ENCODE data around the gene ENTPD2. TPM values are rescaled to one million over a fixed set of nuclear protein-coding genes. Genes with fewer than 3 reads are reported as not detected.

ENTPD2 gene
- total and polyA plus RNA-seq, 2 experiments from 2014 or later, result 1.8 to 1.9 TPM

DNA sequence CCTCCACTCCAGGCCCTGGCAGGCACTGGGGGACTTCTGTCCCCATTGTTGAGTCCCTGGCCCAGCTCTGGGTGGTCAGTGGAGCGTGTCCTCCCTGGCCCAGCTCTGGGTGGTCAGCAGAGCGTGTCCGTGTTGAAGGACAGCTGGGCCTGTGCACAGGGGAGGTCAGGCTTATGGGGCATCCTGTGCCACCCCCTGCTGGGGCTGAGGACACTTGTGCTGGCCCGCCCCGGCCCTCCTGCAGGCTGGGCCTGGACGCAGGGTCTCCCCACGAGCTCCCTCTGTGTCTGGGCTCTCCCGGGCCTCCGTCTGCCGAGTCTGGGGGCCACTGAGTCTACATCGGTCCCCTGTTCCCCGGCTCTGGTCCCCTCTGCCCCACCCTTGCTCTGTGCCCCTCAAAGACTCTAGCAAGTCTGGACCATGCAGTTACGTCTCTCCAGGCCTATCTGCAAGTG lies 46.0 kb downstream of the ENTPD2 start:
- Histone ChIP-seq H3K27ac (ENCODE audit: low read depth) (no peak overlapping the region), H4K20me1 (replicated peaks; ENCODE audit: insufficient read depth) (no peaks in the 10 kb centered on the region)
- peaks cover 3% of the 10 kb centered on the region for H3K27me3 Mint-ChIP-seq (ENCODE audit: insufficient read depth, low read depth, poor library complexity)

More for the DNA sequence above, 46.0 kb downstream of the ENTPD2 start:
- H3K27me3 ChIP-seq (ENCODE audit: insufficient read depth), result no peaks in the 10 kb centered on the region
- TF ChIP-seq ZNF331 (CRISPR knock-in tag; IDR thresholded peaks at IDR 0.05; ENCODE audit: low read depth), result no peak
- no peak for TF ChIP-seq NANOG (IDR thresholded peaks at IDR 0.05; ENCODE audit: borderline replicate concordance)
- no peak for TF ChIP-seq EZH2 (IDR thresholded peaks at IDR 0.05; ENCODE audit: low read depth, unreplicated experiment)
- TF ChIP-seq ETS1 (IDR thresholded peaks at IDR 0.05), result no peak
- no peak for TF ChIP-seq CREB1 (CRISPR knock-in tag; IDR thresholded peaks at IDR 0.05; ENCODE audit: low read depth)
- TF ChIP-seq REST (IDR thresholded peaks at IDR 0.05; ENCODE audit: unreplicated experiment), result no peak
- no peak for TF ChIP-seq POLR2AphosphoS5 (IDR thresholded peaks at IDR 0.05; ENCODE audit: low read depth)
- no peak for TF ChIP-seq ZNF462 (CRISPR knock-in tag; IDR thresholded peaks at IDR 0.05)
- no peak for TF ChIP-seq ZNF114 (CRISPR knock-in tag; IDR thresholded peaks at IDR 0.05)
- TF ChIP-seq, protein P1, sequence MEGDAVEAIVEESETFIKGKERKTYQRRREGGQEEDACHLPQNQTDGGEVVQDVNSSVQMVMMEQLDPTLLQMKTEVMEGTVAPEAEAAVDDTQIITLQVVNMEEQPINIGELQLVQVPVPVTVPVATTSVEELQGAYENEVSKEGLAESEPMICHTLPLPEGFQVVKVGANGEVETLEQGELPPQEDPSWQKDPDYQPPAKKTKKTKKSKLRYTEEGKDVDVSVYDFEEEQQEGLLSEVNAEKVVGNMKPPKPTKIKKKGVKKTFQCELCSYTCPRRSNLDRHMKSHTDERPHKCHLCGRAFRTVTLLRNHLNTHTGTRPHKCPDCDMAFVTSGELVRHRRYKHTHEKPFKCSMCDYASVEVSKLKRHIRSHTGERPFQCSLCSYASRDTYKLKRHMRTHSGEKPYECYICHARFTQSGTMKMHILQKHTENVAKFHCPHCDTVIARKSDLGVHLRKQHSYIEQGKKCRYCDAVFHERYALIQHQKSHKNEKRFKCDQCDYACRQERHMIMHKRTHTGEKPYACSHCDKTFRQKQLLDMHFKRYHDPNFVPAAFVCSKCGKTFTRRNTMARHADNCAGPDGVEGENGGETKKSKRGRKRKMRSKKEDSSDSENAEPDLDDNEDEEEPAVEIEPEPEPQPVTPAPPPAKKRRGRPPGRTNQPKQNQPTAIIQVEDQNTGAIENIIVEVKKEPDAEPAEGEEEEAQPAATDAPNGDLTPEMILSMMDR (conservative IDR thresholded peaks at IDR 0.05; ENCODE audit: low read depth in 2 of 2), result no peak
- TF ChIP-seq STAT1 (IDR thresholded peaks at IDR 0.05; ENCODE audit: unreplicated experiment), result no peak
- no peak for TF ChIP-seq EZH2phosphoT487 (IDR thresholded peaks at IDR 0.05; ENCODE audit: unreplicated experiment)
- no peak for TF ChIP-seq JUNB (IDR thresholded peaks at IDR 0.05; ENCODE audit: unreplicated experiment)
- Mint-ChIP-seq H3K36me3 (ENCODE audit: low read depth) (peaks cover 6% of the 10 kb centered on the region; the same call in 2 of the 3 replicates), H3K4me1 (no peaks in the 10 kb centered on the region), H3K27ac (no peak overlapping the region), H3K9me3 (peaks cover 19% of the 10 kb centered on the region), H3K4me3 (no peak overlapping the region)
- H3K4me2 ChIP-seq, result no peak overlapping the region
- DNase-seq (ENCODE audit: low spot score) (no peak), ATAC-seq (no peak)
- no peaks in the 10 kb centered on the region for H3K9me2 ChIP-seq (ENCODE audit: insufficient read depth)
- no peaks in the 10 kb centered on the region for H3F3A ChIP-seq (replicated peaks; ENCODE audit: low read depth)
- H3K79me2 ChIP-seq (replicated peaks; ENCODE audit: insufficient read depth), result no peaks in the 10 kb centered on the region
- no peaks in the 10 kb centered on the region for H3K36me3 ChIP-seq (ENCODE audit: insufficient read depth)
- no peak overlapping the region for H3K4me3 ChIP-seq
- no peak overlapping the region for H2AFZ ChIP-seq
- no peaks in the 10 kb centered on the region for H3K4me1 ChIP-seq (ENCODE audit: insufficient read depth)
